GM12878 (cell line): ENCODE measurements around the gene CABLES1. TPM values are rescaled to one million over a fixed set of nuclear protein-coding genes. Genes with fewer than 3 reads are reported as not detected.

ENCODE experiments used
- ATAC-seq: fragments of 200-7000 bp; cut with Tn5 transposase; 3 replicates; pipeline ENCODE4 v1.9.1; 2020; ENCODE audit warnings: mild to moderate bottlenecking, moderate library complexity
- BruUV-seq: library from RNA; stranded (reverse); fragments of 400-500 nt; replicated peaks from 2 replicates; lab custom pipeline; 2021; lab: Mats Ljungman, UMichigan
- CTCF ChIA-PET: fragments of 300-600 bp; sonication (Branson Sonifier 250); formaldehyde crosslinking; extraction: SDS; loops from one replicate; lab custom pipeline; 2021; ENCODE audit warnings: inconsistent platforms; lab: Yijun Ruan, JAX
- POLR2A ChIA-PET: fragments of 350-600 bp; formaldehyde crosslinking; extraction: SDS; loops from one replicate; lab custom pipeline; 2021; ENCODE audit warnings: inconsistent platforms; lab: Charles Lee
- RAD21 ChIA-PET: fragments of 300-600 bp; sonication (Branson Sonifier 250); formaldehyde crosslinking; loops from one replicate; lab custom pipeline; 2023; ENCODE audit warnings: antibody characterized with exemption; ENCODE audit not compliant: unreplicated experiment; lab: Charles Lee
- SMC1A ChIA-PET: fragments of 300-600 bp; sonication (Branson Sonifier 250); formaldehyde crosslinking; loops from one replicate; lab custom pipeline; 2023; ENCODE audit not compliant: unreplicated experiment, uncharacterized antibody; lab: Charles Lee
- DNase-seq: peaks from one replicate; pipeline ENCODE4 v3.0.0-alpha.2; 2011; ENCODE audit warnings: low read depth, low spot score
- FAIRE-seq: peaks from 3 replicates; lab custom pipeline; 2011; peaks lifted over from hg19 to GRCh38; lab: Jason Lieb, UNC
- H2AFZ ChIP-seq: 2 replicates; pipeline ENCODE4 v1.6.0; 2011; ENCODE audit warnings: low read depth, low read length, control low read depth; ENCODE audit not compliant: control insufficient read depth
- H3K27ac ChIP-seq: 2 replicates; pipeline ENCODE4 v1.5.1; 2011; ENCODE audit warnings: control low read depth; ENCODE audit not compliant: control insufficient read depth, insufficient read depth
- H3K27me3 ChIP-seq, 2 experiments: replicated peaks in 1 of 2; 2 replicates each; pipeline versions ENCODE4 v1.6.0 to v1.6.1; 2011; ENCODE audit warnings: low read length in 1 of 2; ENCODE audit not compliant: control insufficient read depth in 2 of 2, insufficient read depth in 2 of 2
- H3K36me3 ChIP-seq, 2 experiments: 2 replicates each; pipeline ENCODE4 v1.5.1; 2011; ENCODE audit warnings: low read length in 1 of 2; ENCODE audit not compliant: control insufficient read depth in 2 of 2, insufficient read depth in 2 of 2
- H3K4me1 ChIP-seq: 2 replicates; pipeline ENCODE4 v1.6.1; 2011; ENCODE audit warnings: mild to moderate bottlenecking, low read length, moderate library complexity, mixed read lengths; ENCODE audit not compliant: control insufficient read depth, insufficient read depth
- H3K4me2 ChIP-seq: 2 replicates; pipeline ENCODE4 v1.6.0; 2011; ENCODE audit warnings: control low read depth; ENCODE audit not compliant: control insufficient read depth, insufficient read depth
- H3K4me3 ChIP-seq: fragments of 200-600 bp; sonication (generic); 2 replicates; pipeline ENCODE4 v1.5.1; 2016
- H3K79me2 ChIP-seq: 2 replicates; pipeline ENCODE4 v1.6.0; 2011; ENCODE audit warnings: low read length; ENCODE audit not compliant: control insufficient read depth, insufficient read depth
- H3K9ac ChIP-seq: 2 replicates; pipeline ENCODE4 v1.8.0; 2011; ENCODE audit warnings: low read length, control low read depth, mixed read lengths; ENCODE audit not compliant: control insufficient read depth, insufficient read depth
- H3K9me3 ChIP-seq: replicated peaks from 3 replicates; pipeline ENCODE4 v1.5.1; 2011; ENCODE audit warnings: mild to moderate bottlenecking, low read length; ENCODE audit not compliant: control insufficient read depth, insufficient read depth
- H4K20me1 ChIP-seq: 2 replicates; pipeline ENCODE4 v1.6.0; 2011; ENCODE audit not compliant: control insufficient read depth, insufficient read depth
- DPF2 ChIP-seq: fragments of 450-650 bp; IDR thresholded peaks from 2 replicates; pipeline ENCODE4 v1.6.1; 2017; ENCODE audit warnings: mild to moderate bottlenecking
- FOS ChIP-seq: IDR thresholded peaks from 3 replicates; pipeline ENCODE4 v1.6.1; 2011; ENCODE audit warnings: borderline replicate concordance; ENCODE audit not compliant: insufficient read length; ENCODE audit errors: extremely low read depth
- HCFC1 ChIP-seq: fragments of 150-350 bp; IDR thresholded peaks from 2 replicates; pipeline ENCODE4 v1.6.1; 2014; ENCODE audit warnings: low read length
- HDAC6 ChIP-seq: fragments of 200-600 bp; sonication (generic); IDR thresholded peaks from one replicate; pipeline ENCODE4 v1.8.0; 2017; ENCODE audit warnings: antibody characterized with exemption; ENCODE audit not compliant: unreplicated experiment
- IKZF1 ChIP-seq: fragments of 450-650 bp; conservative IDR thresholded peaks from 2 replicates; pipeline ENCODE4 v1.6.1; 2017; ENCODE audit warnings: antibody characterized with exemption, mild to moderate bottlenecking
- NR2F1 ChIP-seq: fragments of 450-650 bp; conservative IDR thresholded peaks from 2 replicates; pipeline ENCODE4 v1.6.1; 2017; ENCODE audit warnings: mild to moderate bottlenecking
- SMC3 ChIP-seq: IDR thresholded peaks from 2 replicates; pipeline ENCODE4 v1.6.1; 2011; ENCODE audit warnings: low read length, improper control_type of control experiment, borderline replicate concordance
- YBX1 ChIP-seq: fragments of 450-650 bp; IDR thresholded peaks from 2 replicates; pipeline ENCODE4 v1.6.1; 2016; ENCODE audit warnings: antibody characterized with exemption
- ZNF207 ChIP-seq: fragments of 450-650 bp; IDR thresholded peaks from 2 replicates; pipeline ENCODE4 v1.6.1; 2014; ENCODE audit warnings: antibody characterized with exemption, mild to moderate bottlenecking, borderline replicate concordance
- WGBS: methylation state at CpG from one replicate; pipeline ENCODE4 v1.1.6; 2016; ENCODE audit warnings: low lambda C conversion rate; ENCODE audit not compliant: insufficient replicate concordance, insufficient coverage; ENCODE audit errors: missing lambda C conversion rate; 5-methylcytosine and 5-hydroxymethylcytosine counted together
- in situ Hi-C: fragments of 300-500 bp; cut with MboI; formaldehyde crosslinking; loops from 9 replicates; pipeline ENCODE4 v1.14.3; 2018; ENCODE audit warnings: mixed read lengths
- intact Hi-C: fragments of 100-400 bp; cut with micrococcal nuclease; formaldehyde crosslinking; loops from one replicate; pipeline ENCODE4 v1.14.2; 2022; ENCODE audit not compliant: unreplicated experiment
- polyA plus RNA-seq, 11 experiments: library from polyadenylated mRNA; depleted of rRNA in 4 of 11; unstranded in 6 of 11; stranded (reverse) in 5 of 11; fragments of >200 nt; fragmentation: Nextera tagmentation in 4 of 11; fragmentation: Illumina TruSeq in 1 of 11; extraction: Ambion mirVana in 4 of 11; extraction: Trizol in 1 of 11; gene quantifications; 1 replicate in 1 of 11; 2 replicates in 10 of 11; pipeline versions ENCODE4 v1.2.1 to v1.2.3, GENCODE V29; 2011 to 2016; ENCODE audit warnings: inconsistent platforms in 2 of 11, missing spikeins in 2 of 11, low read depth in 1 of 11
- total RNA-seq, 4 experiments: library from RNA; depleted of rRNA in 3 of 4; stranded (reverse); fragments of >200 nt in 3 of 4; fragmentation: Illumina TruSeq in 1 of 4; extraction: Trizol in 1 of 4; gene quantifications; 2 replicates each; pipeline versions ENCODE4 v1.2.1 to v1.2.3, GENCODE V29; 2013 to 2021
- TF ChIP-seq, protein P1 (sequence below): IDR thresholded peaks from 2 replicates; pipeline ENCODE4 v1.6.1; 2011; ENCODE audit warnings: low read depth, mild to moderate bottlenecking, low read length, moderate library complexity, borderline replicate concordance; ENCODE audit errors: extremely low read depth

The CABLES1 gene
- total and polyA plus RNA-seq, 10 of the 15 experiments (the other 5 are each of a cell fraction or from before 2014, with no cell fraction given), result 2.9 to 27.2 (median 8.2) TPM

DNA sequence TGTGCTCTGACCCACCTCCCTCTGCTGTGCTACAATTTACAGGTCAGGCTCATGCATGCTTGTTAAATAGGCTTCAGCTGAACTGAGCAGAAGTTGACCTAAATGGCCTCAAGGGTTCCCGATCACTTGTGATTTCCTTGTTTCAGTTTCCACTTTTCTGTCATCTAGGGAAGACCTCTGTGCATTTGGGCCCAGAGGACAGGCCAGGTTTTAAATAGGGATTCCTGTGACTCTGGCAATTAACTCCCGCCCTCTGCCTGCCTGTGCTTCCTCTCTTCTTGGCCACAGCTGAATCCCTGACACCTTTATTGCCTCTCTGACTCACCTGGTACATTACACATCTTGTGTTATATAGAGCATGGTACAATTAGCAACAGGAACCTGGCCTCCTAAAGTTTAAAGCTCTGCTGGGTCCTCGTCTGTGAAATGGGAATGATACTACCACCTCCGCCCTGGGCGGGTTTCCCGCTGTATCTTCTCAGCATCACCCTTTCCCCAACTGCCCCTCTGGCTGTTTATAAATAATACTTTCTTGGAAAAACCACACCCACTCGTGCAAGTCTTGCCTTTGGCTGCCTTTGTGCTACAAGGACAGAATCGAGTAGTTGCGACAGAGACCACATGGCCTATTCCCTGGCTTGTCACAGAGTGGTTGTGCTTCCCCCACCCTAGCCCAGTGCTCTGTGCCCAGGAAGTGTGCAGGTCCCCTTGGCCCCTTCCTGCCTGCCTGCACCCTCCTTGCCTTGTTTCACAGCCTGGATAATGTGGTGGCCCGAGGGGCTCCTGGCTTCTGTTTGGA is 7.9 kb downstream of the CABLES1 start:
- CTCF ChIA-PET, result interaction anchor here (0.9 to 1.3 kb wide), 3 partner anchors 9 to 85 kb away, joined by 3 to 4 read pairs (median 4); no protein-coding TSS in a partner anchor
- no TSS peak for BruUV-seq
- POLR2A ChIA-PET, result interaction anchor here (0.6 kb wide), 1 partner anchor 86 kb away, joined by 5 read pairs; no protein-coding TSS in a partner anchor

More for the DNA sequence above, 7.9 kb downstream of the CABLES1 start:
- Histone ChIP-seq H3K4me2 (peak overlapping the region; percentile 73), H3K4me1 (peaks cover 19% of the 10 kb centered on the region), H3K9ac (no peak overlapping the region), H3K79me2 (peaks cover 72% of the 10 kb centered on the region), H3K27me3 (no peaks in the 10 kb centered on the region), H4K20me1 (no peaks in the 10 kb centered on the region), H3K27ac (peak overlapping the region; percentile 41; the same call in 1 of the 2 replicates), H3K9me3 (no peaks in the 10 kb centered on the region), H3K36me3 (peaks cover 1 to 6% of the 10 kb centered on the region in 2 experiments), H2AFZ (no peak overlapping the region), H3K4me3 (no peak overlapping the region; the same call in 1 of the 2 replicates)
- 61% methylated on average over 10 of the region's 10 CpGs for WGBS
- RAD21 ChIA-PET, result interaction anchor here (1.0 to 1.8 kb wide), 3 partner anchors 12 to 210 kb away, joined by 3 to 8 read pairs (median 5); no protein-coding TSS in a partner anchor
- in situ Hi-C loops, result no loop called here
- intact Hi-C loops, result no loop called here
- TF ChIP-seq DPF2 (0 out of 2 replicates have a peak, but pooled peaks have one; percentile 11), ZNF207 (no peak), YBX1 (no peak), NR2F1 (peak; percentile 39; the same call in 1 of the 2 replicates), HCFC1 (no peak), SMC3 (no peak), IKZF1 (peak; percentile 20; the same call in 1 of the 2 replicates), FOS (no peak), HDAC6 (no peak)
- TF ChIP-seq, protein P1, sequence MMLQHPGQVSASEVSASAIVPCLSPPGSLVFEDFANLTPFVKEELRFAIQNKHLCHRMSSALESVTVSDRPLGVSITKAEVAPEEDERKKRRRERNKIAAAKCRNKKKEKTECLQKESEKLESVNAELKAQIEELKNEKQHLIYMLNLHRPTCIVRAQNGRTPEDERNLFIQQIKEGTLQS, result no peak
- no peak for DNase-seq
- SMC1A ChIA-PET, result interaction anchor here (0.5 to 1.4 kb wide), 5 partner anchors 9 to 364 kb away, joined by 3 to 4 read pairs (median 3); no protein-coding TSS in a partner anchor
- FAIRE-seq, result no peak
- ATAC-seq, result peak; percentile 36
